GM23338 (cell line): ENCODE data around the gene LLGL1. TPM values are rescaled to one million over a fixed set of nuclear protein-coding genes. Genes with fewer than 3 reads are reported as not detected.
A peak's percentile ranks its signal among the peaks of the same experiment; 100 is the strongest.

Experiments
- ATAC-seq: fragments of 200-7000 bp; cut with Tn5 transposase; 3 replicates; pipeline ENCODE4 v1.9.1; 2020
- DNase-seq: peaks from one replicate; pipeline ENCODE4 v3.0.0-alpha.2; 2015; ENCODE audit warnings: low spot score
- H2AFZ ChIP-seq: fragments of 200-600 bp; sonication (generic); 2 replicates; pipeline ENCODE4 v1.8.0; 2016; ENCODE audit warnings: antibody characterized with exemption, mild to moderate bottlenecking, moderate library complexity
- H3F3A ChIP-seq: fragments of 200-600 bp; sonication (generic); replicated peaks from 2 replicates; pipeline ENCODE4 v1.8.0; 2017; ENCODE audit warnings: antibody characterized with exemption, mixed run types, low read depth
- H3K27ac ChIP-seq: fragments of 200-600 bp; sonication (generic); 2 replicates; pipeline ENCODE4 v1.6.1; 2016; ENCODE audit warnings: low read depth
- H3K27me3 ChIP-seq: fragments of 200-600 bp; sonication (generic); 2 replicates; pipeline ENCODE4 v1.8.0; 2016; ENCODE audit warnings: mild to moderate bottlenecking, mixed run types, moderate library complexity; ENCODE audit not compliant: insufficient read depth
- H3K36me3 ChIP-seq: fragments of 200-600 bp; sonication (generic); 2 replicates; pipeline ENCODE4 v1.8.0; 2016; ENCODE audit warnings: mild to moderate bottlenecking; ENCODE audit not compliant: insufficient read depth
- H3K4me1 ChIP-seq: fragments of 200-600 bp; sonication (generic); 2 replicates; pipeline ENCODE4 v1.8.0; 2016; ENCODE audit warnings: mild to moderate bottlenecking, moderate library complexity; ENCODE audit not compliant: insufficient read depth
- H3K4me2 ChIP-seq: fragments of 200-600 bp; sonication (generic); 2 replicates; pipeline ENCODE4 v1.7.1; 2017; ENCODE audit warnings: mixed run types
- H3K4me3 ChIP-seq: fragments of 200-600 bp; sonication (generic); 2 replicates; pipeline ENCODE4 v1.6.1; 2016; ENCODE audit warnings: mixed run types
- H3K79me2 ChIP-seq: fragments of 200-600 bp; sonication (generic); replicated peaks from 2 replicates; pipeline ENCODE4 v1.8.0; 2017; ENCODE audit warnings: mild to moderate bottlenecking; ENCODE audit not compliant: insufficient read depth
- H3K9me2 ChIP-seq: fragments of 200-600 bp; sonication (generic); 2 replicates; pipeline ENCODE4 v1.8.0; 2017; ENCODE audit not compliant: insufficient read depth
- H4K20me1 ChIP-seq: fragments of 200-600 bp; sonication (generic); replicated peaks from 2 replicates; pipeline ENCODE4 v1.8.0; 2017; ENCODE audit warnings: mild to moderate bottlenecking; ENCODE audit not compliant: insufficient read depth
- H3K27ac Mint-ChIP-seq: 2 replicates; pipeline ENCODE4 v1.8.0; 2020; ENCODE audit warnings: inconsistent platforms, mild to moderate bottlenecking, moderate library complexity, mixed read lengths
- H3K27me3 Mint-ChIP-seq: 3 replicates; pipeline ENCODE4 v1.8.0; 2022; ENCODE audit warnings: low read depth, mild to moderate bottlenecking, moderate library complexity, mixed read lengths, inconsistent platforms; ENCODE audit not compliant: insufficient read depth, poor library complexity
- H3K36me3 Mint-ChIP-seq: 3 replicates; pipeline ENCODE4 v1.8.0; 2021; ENCODE audit warnings: low read depth, mild to moderate bottlenecking, inconsistent platforms, moderate library complexity, mixed read lengths
- H3K4me1 Mint-ChIP-seq: 3 replicates; pipeline ENCODE4 v1.8.0; 2020; ENCODE audit warnings: mild to moderate bottlenecking, inconsistent platforms, mixed read lengths
- H3K4me3 Mint-ChIP-seq: 3 replicates; pipeline ENCODE4 v1.8.0; 2021; ENCODE audit warnings: moderate library complexity, mild to moderate bottlenecking, inconsistent platforms, mixed read lengths
- H3K9me3 Mint-ChIP-seq: 3 replicates; pipeline ENCODE4 v1.8.0; 2020; ENCODE audit warnings: moderate library complexity, mild to moderate bottlenecking, inconsistent platforms, mixed read lengths
- CTCF ChIP-seq, 2 experiments: fragments of 200-600 bp in 1 of 2; sonication (generic) in 1 of 2; conservative IDR thresholded peaks; 2 replicates each; pipeline versions ENCODE4 v1.5.1 to v1.6.1; 2016 to 2017; ENCODE audit warnings: antibody characterized with exemption in 2 of 2, low read depth in 2 of 2, mild to moderate bottlenecking in 2 of 2, moderate library complexity in 1 of 2
- ETS1 ChIP-seq: IDR thresholded peaks from 2 replicates; pipeline ENCODE4 v1.6.1; 2016; ENCODE audit warnings: antibody characterized with exemption
- EZH2 ChIP-seq: fragments of 200-600 bp; sonication (generic); IDR thresholded peaks from one replicate; pipeline ENCODE4 v1.8.0; 2017; ENCODE audit warnings: antibody characterized with exemption, mild to moderate bottlenecking, low read depth; ENCODE audit not compliant: unreplicated experiment
- EZH2phosphoT487 ChIP-seq: fragments of 200-600 bp; sonication (generic); IDR thresholded peaks from one replicate; pipeline ENCODE4 v1.8.1; 2018; ENCODE audit warnings: antibody characterized with exemption; ENCODE audit not compliant: unreplicated experiment
- NANOG ChIP-seq: IDR thresholded peaks from 2 replicates; pipeline ENCODE4 v1.6.1; 2016; ENCODE audit warnings: antibody characterized with exemption, borderline replicate concordance
- POLR2AphosphoS5 ChIP-seq: IDR thresholded peaks from 2 replicates; pipeline ENCODE4 v1.6.1; 2016; ENCODE audit warnings: antibody characterized with exemption, low read depth
- REST ChIP-seq: IDR thresholded peaks from one replicate; pipeline ENCODE4 v1.6.1; 2018; ENCODE audit warnings: antibody characterized with exemption; ENCODE audit not compliant: unreplicated experiment
- STAT1 ChIP-seq: IDR thresholded peaks from one replicate; pipeline ENCODE4 v1.6.1; 2016; ENCODE audit warnings: antibody characterized with exemption; ENCODE audit not compliant: unreplicated experiment
- ZNF114 ChIP-seq: fragments of 250-450 bp; sonication (Bioruptor Pico); IDR thresholded peaks from 2 replicates; pipeline ENCODE4 v1.5.0; 2020; ENCODE audit warnings: mild to moderate bottlenecking, moderate library complexity
- ZNF331 ChIP-seq: fragments of 250-450 bp; sonication (Bioruptor Pico); IDR thresholded peaks from 2 replicates; pipeline ENCODE4 v1.5.0; 2020; ENCODE audit warnings: low read depth, mild to moderate bottlenecking, moderate library complexity
- ZNF462 ChIP-seq: fragments of 250-450 bp; sonication (Bioruptor Pico); IDR thresholded peaks from 2 replicates; pipeline ENCODE4 v1.5.0; 2020; ENCODE audit warnings: mild to moderate bottlenecking, moderate library complexity
- polyA plus RNA-seq: library from polyadenylated mRNA; unstranded; fragments of >200 nt; fragmentation: Nextera tagmentation; extraction: Ambion mirVana; gene quantifications from 2 replicates; pipeline ENCODE4 v1.2.1, GENCODE V29; 2016
- total RNA-seq: library from RNA; depleted of rRNA; stranded (reverse); fragments of >200 nt; shearing (Covaris generic); gene quantifications from 2 replicates; pipeline ENCODE4 v1.2.3, GENCODE V29; 2014

Gene LLGL1
- total and polyA plus RNA-seq, 2 experiments from 2014 or later: 5.9 to 129 TPM

GRCh38 chr17:18181358-18181757 lies 44.1 kb upstream of the LLGL1 start:
- no peak overlapping the region; the same call in 2 of the 3 replicates for H3K4me3 Mint-ChIP-seq
- H3K4me2 ChIP-seq: no peak overlapping the region

More at GRCh38 chr17:18181358-18181757, 44.1 kb upstream of the LLGL1 start:
- Histone ChIP-seq H3K79me2 (peaks cover 22% of the 10 kb centered on the region), H3K9me2 (no peaks in the 10 kb centered on the region), H3K27me3 (no peaks in the 10 kb centered on the region), H3F3A (peaks cover 17% of the 10 kb centered on the region), H3K27ac (no peak overlapping the region), H2AFZ (no peak overlapping the region), H3K4me1 (peaks cover 13% of the 10 kb centered on the region), H3K4me3 (no peak overlapping the region), H4K20me1 (peaks cover 17% of the 10 kb centered on the region), H3K36me3 (peaks cover 7% of the 10 kb centered on the region; the same call in 1 of the 2 replicates)
- Mint-ChIP-seq H3K36me3 (peaks cover 12% of the 10 kb centered on the region), H3K27ac (peak overlapping the region; percentile 67; the same call in 1 of the 2 replicates), H3K27me3 (peaks cover 13% of the 10 kb centered on the region), H3K4me1 (peaks cover 25% of the 10 kb centered on the region; the same call in 2 of the 3 replicates), H3K9me3 (no peaks in the 10 kb centered on the region)
- DNase-seq: no peak
- ATAC-seq: no peak
- TF ChIP-seq STAT1 (no peak), POLR2AphosphoS5 (no peak), NANOG (no peak), EZH2phosphoT487 (no peak), CTCF (conservative IDR thresholded peaks at IDR 0.05; ENCODE audit: low read depth in 2 of 2) (no peak), ZNF114 (CRISPR knock-in tag) (no peak), EZH2 (no peak), ETS1 (no peak), ZNF331 (CRISPR knock-in tag) (no peak), ZNF462 (no peak), REST (no peak)
